Neural cell (in vitro differentiated cells): ENCODE results near the gene GALNT5.

Experiments used
- EP300 ChIP-seq: fragments of 450-650 bp; conservative IDR thresholded peaks from 2 replicates; pipeline ENCODE4 v1.6.1; 2014; ENCODE audit warnings: antibody characterized with exemption, mild to moderate bottlenecking, moderate library complexity; ENCODE audit not compliant: poor library complexity, severe bottlenecking
- TAF1 ChIP-seq: IDR thresholded peaks from 2 replicates; pipeline ENCODE4 v1.6.1; 2012; ENCODE audit warnings: low read depth
- TF ChIP-seq, protein P1 (sequence below): IDR thresholded peaks from 2 replicates; pipeline ENCODE4 v1.6.1; 2012; ENCODE audit warnings: borderline replicate concordance
- TF ChIP-seq, protein P2 (sequence below): fragments of 450-650 bp; IDR thresholded peaks from 2 replicates; pipeline ENCODE4 v1.5.1; 2014; ENCODE audit warnings: antibody characterized with exemption, mild to moderate bottlenecking, moderate library complexity; ENCODE audit not compliant: poor library complexity, severe bottlenecking

GRCh38 chr2:157255746-157256145, 1.8 kb upstream of the GALNT5 start:
- TF ChIP-seq TAF1 (no peak), EP300 (no peak)
- TF ChIP-seq, protein P1, sequence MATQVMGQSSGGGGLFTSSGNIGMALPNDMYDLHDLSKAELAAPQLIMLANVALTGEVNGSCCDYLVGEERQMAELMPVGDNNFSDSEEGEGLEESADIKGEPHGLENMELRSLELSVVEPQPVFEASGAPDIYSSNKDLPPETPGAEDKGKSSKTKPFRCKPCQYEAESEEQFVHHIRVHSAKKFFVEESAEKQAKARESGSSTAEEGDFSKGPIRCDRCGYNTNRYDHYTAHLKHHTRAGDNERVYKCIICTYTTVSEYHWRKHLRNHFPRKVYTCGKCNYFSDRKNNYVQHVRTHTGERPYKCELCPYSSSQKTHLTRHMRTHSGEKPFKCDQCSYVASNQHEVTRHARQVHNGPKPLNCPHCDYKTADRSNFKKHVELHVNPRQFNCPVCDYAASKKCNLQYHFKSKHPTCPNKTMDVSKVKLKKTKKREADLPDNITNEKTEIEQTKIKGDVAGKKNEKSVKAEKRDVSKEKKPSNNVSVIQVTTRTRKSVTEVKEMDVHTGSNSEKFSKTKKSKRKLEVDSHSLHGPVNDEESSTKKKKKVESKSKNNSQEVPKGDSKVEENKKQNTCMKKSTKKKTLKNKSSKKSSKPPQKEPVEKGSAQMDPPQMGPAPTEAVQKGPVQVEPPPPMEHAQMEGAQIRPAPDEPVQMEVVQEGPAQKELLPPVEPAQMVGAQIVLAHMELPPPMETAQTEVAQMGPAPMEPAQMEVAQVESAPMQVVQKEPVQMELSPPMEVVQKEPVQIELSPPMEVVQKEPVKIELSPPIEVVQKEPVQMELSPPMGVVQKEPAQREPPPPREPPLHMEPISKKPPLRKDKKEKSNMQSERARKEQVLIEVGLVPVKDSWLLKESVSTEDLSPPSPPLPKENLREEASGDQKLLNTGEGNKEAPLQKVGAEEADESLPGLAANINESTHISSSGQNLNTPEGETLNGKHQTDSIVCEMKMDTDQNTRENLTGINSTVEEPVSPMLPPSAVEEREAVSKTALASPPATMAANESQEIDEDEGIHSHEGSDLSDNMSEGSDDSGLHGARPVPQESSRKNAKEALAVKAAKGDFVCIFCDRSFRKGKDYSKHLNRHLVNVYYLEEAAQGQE = no peak
- TF ChIP-seq, protein P2, sequence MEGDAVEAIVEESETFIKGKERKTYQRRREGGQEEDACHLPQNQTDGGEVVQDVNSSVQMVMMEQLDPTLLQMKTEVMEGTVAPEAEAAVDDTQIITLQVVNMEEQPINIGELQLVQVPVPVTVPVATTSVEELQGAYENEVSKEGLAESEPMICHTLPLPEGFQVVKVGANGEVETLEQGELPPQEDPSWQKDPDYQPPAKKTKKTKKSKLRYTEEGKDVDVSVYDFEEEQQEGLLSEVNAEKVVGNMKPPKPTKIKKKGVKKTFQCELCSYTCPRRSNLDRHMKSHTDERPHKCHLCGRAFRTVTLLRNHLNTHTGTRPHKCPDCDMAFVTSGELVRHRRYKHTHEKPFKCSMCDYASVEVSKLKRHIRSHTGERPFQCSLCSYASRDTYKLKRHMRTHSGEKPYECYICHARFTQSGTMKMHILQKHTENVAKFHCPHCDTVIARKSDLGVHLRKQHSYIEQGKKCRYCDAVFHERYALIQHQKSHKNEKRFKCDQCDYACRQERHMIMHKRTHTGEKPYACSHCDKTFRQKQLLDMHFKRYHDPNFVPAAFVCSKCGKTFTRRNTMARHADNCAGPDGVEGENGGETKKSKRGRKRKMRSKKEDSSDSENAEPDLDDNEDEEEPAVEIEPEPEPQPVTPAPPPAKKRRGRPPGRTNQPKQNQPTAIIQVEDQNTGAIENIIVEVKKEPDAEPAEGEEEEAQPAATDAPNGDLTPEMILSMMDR = no peak
